B cell (primary cell): ENCODE measurements around the gene RBPJL. TPM values are rescaled to one million over a fixed set of nuclear protein-coding genes. Genes with fewer than 3 reads are reported as not detected.

Source experiments
- ATAC-seq: fragments of 200-7000 bp; cut with Tn5 transposase; one replicate; pipeline ENCODE4 v1.10.0; 2021; ENCODE audit warnings: low read depth, mild to moderate bottlenecking, moderate number of reproducible peaks, moderate library complexity
- CTCF ChIA-PET: fragments of 350-600 bp; sonication (Branson Sonifier 250); formaldehyde crosslinking; loops from one replicate; lab custom pipeline; 2021; ENCODE audit warnings: antibody characterized with exemption, inconsistent platforms; lab: Charles Lee
- POLR2A ChIA-PET: fragments of 350-600 bp; sonication (Branson Sonifier 250); formaldehyde crosslinking; loops from one replicate; lab custom pipeline; 2021; ENCODE audit warnings: antibody characterized with exemption; lab: Charles Lee
- DNase-seq: peaks from one replicate; pipeline ENCODE4 v3.0.0; 2013
- H2AFZ ChIP-seq: 2 replicates; pipeline ENCODE4 v1.6.1; 2012; ENCODE audit warnings: mild to moderate bottlenecking, low read depth, low read length; ENCODE audit not compliant: insufficient read depth, poor library complexity, severe bottlenecking
- H3K27ac ChIP-seq, 2 donors: 1 replicate in 1 of 2; 2 replicates in 1 of 2; pipeline ENCODE4 v1.5.1; 2012 to 2013; ENCODE audit warnings: low read length in 2 of 2, mild to moderate bottlenecking in 2 of 2, moderate library complexity in 1 of 2
- H3K27me3 ChIP-seq, 4 experiments: fragments of 200-600 bp in 1 of 4; sonication (generic) in 1 of 4; replicated peaks in 1 of 4; 1 replicate in 2 of 4; 2 replicates in 2 of 4; pipeline versions ENCODE4 v1.6.1 to v1.7.0; 2013 to 2016; ENCODE audit warnings: low read length in 3 of 4, mild to moderate bottlenecking in 2 of 4, mixed read lengths in 1 of 4, moderate library complexity in 1 of 4; ENCODE audit not compliant: insufficient read depth in 4 of 4, control insufficient read depth in 3 of 4; ENCODE audit errors: control extremely low read depth in 1 of 4
- H3K36me3 ChIP-seq, 2 experiments: replicated peaks in 1 of 2; 1 replicate in 1 of 2; 2 replicates in 1 of 2; pipeline versions ENCODE4 v1.6.1 to v1.7.1; 2013; ENCODE audit warnings: low read length in 1 of 2; ENCODE audit not compliant: insufficient read depth in 2 of 2, control insufficient read depth in 1 of 2; ENCODE audit errors: control extremely low read depth in 1 of 2, extremely low read depth in 1 of 2
- H3K4me1 ChIP-seq, 2 donors: fragments of 200-600 bp in 1 of 2; sonication (generic) in 1 of 2; 1 replicate in 1 of 2; 2 replicates in 1 of 2; pipeline versions ENCODE4 v1.5.1 to v1.6.1; 2013 to 2017; ENCODE audit warnings: low read length in 2 of 2; ENCODE audit not compliant: control insufficient read depth in 2 of 2, insufficient read depth in 2 of 2
- H3K4me2 ChIP-seq: replicated peaks from 2 replicates; pipeline ENCODE3; 2012; ENCODE audit warnings: mild to moderate bottlenecking, low read depth, low read length; ENCODE audit not compliant: poor library complexity, severe bottlenecking
- H3K4me3 ChIP-seq, 5 experiments: fragments of 200-600 bp in 1 of 5; sonication (generic) in 1 of 5; 1 replicate in 3 of 5; 2 replicates in 2 of 5; pipeline versions ENCODE4 v1.5.1 to v1.7.0; 2011 to 2016; ENCODE audit warnings: low read length in 4 of 5, mild to moderate bottlenecking in 4 of 5, low read depth in 2 of 5, control low read depth in 1 of 5, moderate library complexity in 1 of 5; ENCODE audit not compliant: insufficient read depth in 1 of 5; ENCODE audit errors: control extremely low read depth in 1 of 5, extremely low read depth in 1 of 5
- H3K79me2 ChIP-seq: fragments of 200-600 bp; sonication (generic); one replicate; pipeline ENCODE4 v1.6.0; 2016; ENCODE audit warnings: low read length; ENCODE audit not compliant: control insufficient read depth, insufficient read depth
- H3K9ac ChIP-seq: fragments of 200-600 bp; sonication (generic); 2 replicates; pipeline ENCODE4 v1.6.1; 2017; ENCODE audit warnings: mild to moderate bottlenecking, low read length, moderate library complexity
- H3K9me3 ChIP-seq, 3 donors: one replicate each; pipeline versions ENCODE4 v1.6.1 to v1.7.1; 2013; ENCODE audit warnings: low read length in 2 of 3; ENCODE audit not compliant: control insufficient read depth in 2 of 3, insufficient read depth in 1 of 3; ENCODE audit errors: control extremely low read depth in 1 of 3
- H4K20me1 ChIP-seq: 2 replicates; pipeline ENCODE4 v1.6.0; 2012; ENCODE audit warnings: mild to moderate bottlenecking, low read length; ENCODE audit not compliant: insufficient read depth, control insufficient read depth, poor library complexity, severe bottlenecking
- H3K27ac Mint-ChIP-seq: one replicate; pipeline ENCODE4 v1.8.0; 2021; ENCODE audit warnings: mixed read lengths
- H3K27me3 Mint-ChIP-seq: one replicate; pipeline ENCODE4 v1.8.0; 2021; ENCODE audit warnings: mixed read lengths
- H3K4me1 Mint-ChIP-seq: one replicate; pipeline ENCODE4 v1.8.0; 2021; ENCODE audit warnings: mixed read lengths
- H3K4me3 Mint-ChIP-seq: one replicate; pipeline ENCODE4 v1.8.0; 2021; ENCODE audit warnings: mixed read lengths
- H3K9me3 Mint-ChIP-seq: one replicate; pipeline ENCODE4 v1.8.0; 2022; ENCODE audit warnings: mixed read lengths; ENCODE audit not compliant: insufficient read depth
- EZH2 ChIP-seq: IDR thresholded peaks from 2 replicates; pipeline ENCODE4 v1.6.1; 2012; ENCODE audit warnings: borderline replicate concordance, low read depth, mild to moderate bottlenecking, moderate library complexity, low read length; ENCODE audit not compliant: insufficient read depth, poor library complexity, severe bottlenecking
- WGBS: methylation state at CpG from one replicate; pipeline ENCODE4 v1.1.5; 2013; ENCODE audit warnings: missing lambda C conversion rate; ENCODE audit not compliant: insufficient coverage; 5-methylcytosine and 5-hydroxymethylcytosine counted together
- intact Hi-C: fragments of 100-400 bp; cut with micrococcal nuclease; formaldehyde crosslinking; loops from one replicate; pipeline ENCODE4 v1.10.0; 2022
- polyA plus RNA-seq: library from polyadenylated mRNA; depleted of rRNA; stranded (reverse); fragments of >200 nt; gene quantifications from 2 replicates; pipeline ENCODE4 v1.2.3, GENCODE V29; 2012
- total RNA-seq, 2 donors: library from RNA; stranded (reverse); fragments of 120-200 nt in 1 of 2; gene quantifications; 1 replicate in 1 of 2; 2 replicates in 1 of 2; pipeline versions ENCODE4 v1.2.3 to v1.2.4, GENCODE V29; 2013 to 2022
- TF ChIP-seq, protein P1 (sequence below): fragments of 200-600 bp; IDR thresholded peaks from one replicate; pipeline ENCODE4 v1.8.0; 2022; ENCODE audit warnings: antibody characterized with exemption, mild to moderate bottlenecking

The RBPJL gene
- total and polyA plus RNA-seq, 2 donors (not counting 1 experiment from before 2014, with no cell fraction given): not detected

GRCh38 chr20:45328451-45328850 lies 21.8 kb downstream of the RBPJL start:
- Histone ChIP-seq H2AFZ (no peak overlapping the region), H3K9me3 (no peaks in the 10 kb centered on the region), H3K27ac (no peak overlapping the region), H3K9ac (no peak overlapping the region), H3K4me1 (peaks cover 4 to 6% of the 10 kb centered on the region in 2 donors), H3K4me2 (no peak overlapping the region), H3K79me2 (no peaks in the 10 kb centered on the region), H3K4me3 (no peak overlapping the region), H3K36me3 (no peaks in the 10 kb centered on the region), H4K20me1 (no peaks in the 10 kb centered on the region), H3K27me3 (peaks cover 0 to 2% (median 0%) of the 10 kb centered on the region in 4 experiments)
- ChIA-PET POLR2A (no interaction called here), CTCF (interaction anchor here (0.7 to 1.4 kb wide), 3 partner anchors 36 to 442 kb away, joined by 3 read pairs; no protein-coding TSS in a partner anchor)
- Mint-ChIP-seq H3K27ac (no peak overlapping the region), H3K27me3 (no peaks in the 10 kb centered on the region), H3K4me1 (peaks cover 10% of the 10 kb centered on the region), H3K4me3 (no peak overlapping the region), H3K9me3 (no peaks in the 10 kb centered on the region)
- 95% methylated on average over 4 of the region's 4 CpGs for WGBS
- intact Hi-C loops: no loop called here
- ATAC-seq (no peak), DNase-seq (no peak)
- TF ChIP-seq, protein P1, sequence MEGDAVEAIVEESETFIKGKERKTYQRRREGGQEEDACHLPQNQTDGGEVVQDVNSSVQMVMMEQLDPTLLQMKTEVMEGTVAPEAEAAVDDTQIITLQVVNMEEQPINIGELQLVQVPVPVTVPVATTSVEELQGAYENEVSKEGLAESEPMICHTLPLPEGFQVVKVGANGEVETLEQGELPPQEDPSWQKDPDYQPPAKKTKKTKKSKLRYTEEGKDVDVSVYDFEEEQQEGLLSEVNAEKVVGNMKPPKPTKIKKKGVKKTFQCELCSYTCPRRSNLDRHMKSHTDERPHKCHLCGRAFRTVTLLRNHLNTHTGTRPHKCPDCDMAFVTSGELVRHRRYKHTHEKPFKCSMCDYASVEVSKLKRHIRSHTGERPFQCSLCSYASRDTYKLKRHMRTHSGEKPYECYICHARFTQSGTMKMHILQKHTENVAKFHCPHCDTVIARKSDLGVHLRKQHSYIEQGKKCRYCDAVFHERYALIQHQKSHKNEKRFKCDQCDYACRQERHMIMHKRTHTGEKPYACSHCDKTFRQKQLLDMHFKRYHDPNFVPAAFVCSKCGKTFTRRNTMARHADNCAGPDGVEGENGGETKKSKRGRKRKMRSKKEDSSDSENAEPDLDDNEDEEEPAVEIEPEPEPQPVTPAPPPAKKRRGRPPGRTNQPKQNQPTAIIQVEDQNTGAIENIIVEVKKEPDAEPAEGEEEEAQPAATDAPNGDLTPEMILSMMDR: no peak
- no peak for TF ChIP-seq EZH2

GRCh38 chr20:45329497-45330319 lies 23.1 kb downstream of the RBPJL start:
- no peaks in the 10 kb centered on the region for H3K9me3 ChIP-seq
- no peak overlapping the region for H3K4me2 ChIP-seq
- ATAC-seq: no peak
- no peaks in the 10 kb centered on the region for H3K9me3 Mint-ChIP-seq
- H3K4me1 ChIP-seq: peaks cover 4 to 6% of the 10 kb centered on the region in 2 donors
- no peak overlapping the region for H3K27ac Mint-ChIP-seq
- POLR2A ChIA-PET: no interaction called here
- WGBS: 91% methylated on average over 3 of the region's 7 CpGs
- no peak overlapping the region for H3K4me3 Mint-ChIP-seq
- intact Hi-C loops: no loop called here
- no peaks in the 10 kb centered on the region for H3K79me2 ChIP-seq
- TF ChIP-seq, protein P1: no peak
- TF ChIP-seq EZH2: no peak
- no peak overlapping the region for H3K9ac ChIP-seq
- no peaks in the 10 kb centered on the region for H3K27me3 Mint-ChIP-seq
- H4K20me1 ChIP-seq: no peaks in the 10 kb centered on the region
- no peaks in the 10 kb centered on the region for H3K36me3 ChIP-seq
- H3K27ac ChIP-seq: no peak overlapping the region
- CTCF ChIA-PET: interaction anchor here (1.4 kb wide), 1 partner anchor 37 kb away, joined by 3 read pairs; no protein-coding TSS in a partner anchor
- peaks cover 0 to 2% (median 0%) of the 10 kb centered on the region in 4 experiments for H3K27me3 ChIP-seq
- no peak for DNase-seq
- no peak overlapping the region for H2AFZ ChIP-seq
- H3K4me3 ChIP-seq: no peak overlapping the region
- peaks cover 10% of the 10 kb centered on the region for H3K4me1 Mint-ChIP-seq
